GM21423 (cell line): Measurements from ENCODE around the gene NXPH4.
A peak's percentile ranks its signal among the peaks of the same experiment; 100 is the strongest.

Source experiments
- ATAC-seq: cut with Tn5 transposase; IDR thresholded peaks from one replicate; pipeline ENCODE4 v1.9.1; 2021; ENCODE audit warnings: mild to moderate bottlenecking, moderate library complexity; ENCODE audit not compliant: unreplicated experiment

NXPH4 gene

DNA sequence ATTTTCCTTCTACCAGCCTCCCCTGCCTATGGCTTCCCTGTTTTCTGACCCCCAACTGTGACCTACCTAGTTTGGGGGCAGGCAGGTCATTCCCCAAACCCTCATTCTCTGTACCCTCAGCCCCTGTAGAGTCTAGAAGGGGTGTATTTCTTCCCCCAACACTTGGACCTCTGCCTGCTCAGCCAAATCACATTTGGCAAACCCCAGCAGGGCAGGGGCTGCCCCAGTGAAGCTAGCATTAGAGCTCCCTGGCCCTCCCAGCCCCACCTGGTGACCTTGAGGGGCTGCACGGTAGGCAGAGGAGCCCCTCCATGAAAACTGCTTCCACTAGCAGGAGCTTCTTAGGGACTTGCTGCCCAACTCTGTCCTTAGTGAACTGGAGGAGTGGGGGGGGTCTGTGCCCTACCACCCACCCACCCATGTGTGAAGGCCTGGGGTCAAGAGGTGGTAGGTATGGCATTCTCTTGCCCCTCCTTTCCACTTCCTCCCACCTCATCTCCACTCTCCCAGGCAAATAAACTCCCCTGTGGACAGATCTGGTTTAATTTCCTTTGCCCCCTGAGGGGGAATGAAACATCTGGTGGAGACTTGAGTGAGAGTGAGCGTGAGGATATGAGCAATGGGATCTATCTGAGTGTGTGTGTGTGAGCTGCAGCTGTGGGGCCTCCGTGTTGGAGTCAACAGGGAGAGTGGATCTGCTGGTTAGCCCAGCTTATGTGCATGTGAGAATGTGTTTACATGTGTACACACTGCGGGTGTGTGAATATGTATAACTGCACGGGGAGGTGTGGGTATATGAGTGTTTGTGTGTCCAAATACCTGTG lies 1.6 kb downstream of the NXPH4 start:
- no peak for ATAC-seq

DNA sequence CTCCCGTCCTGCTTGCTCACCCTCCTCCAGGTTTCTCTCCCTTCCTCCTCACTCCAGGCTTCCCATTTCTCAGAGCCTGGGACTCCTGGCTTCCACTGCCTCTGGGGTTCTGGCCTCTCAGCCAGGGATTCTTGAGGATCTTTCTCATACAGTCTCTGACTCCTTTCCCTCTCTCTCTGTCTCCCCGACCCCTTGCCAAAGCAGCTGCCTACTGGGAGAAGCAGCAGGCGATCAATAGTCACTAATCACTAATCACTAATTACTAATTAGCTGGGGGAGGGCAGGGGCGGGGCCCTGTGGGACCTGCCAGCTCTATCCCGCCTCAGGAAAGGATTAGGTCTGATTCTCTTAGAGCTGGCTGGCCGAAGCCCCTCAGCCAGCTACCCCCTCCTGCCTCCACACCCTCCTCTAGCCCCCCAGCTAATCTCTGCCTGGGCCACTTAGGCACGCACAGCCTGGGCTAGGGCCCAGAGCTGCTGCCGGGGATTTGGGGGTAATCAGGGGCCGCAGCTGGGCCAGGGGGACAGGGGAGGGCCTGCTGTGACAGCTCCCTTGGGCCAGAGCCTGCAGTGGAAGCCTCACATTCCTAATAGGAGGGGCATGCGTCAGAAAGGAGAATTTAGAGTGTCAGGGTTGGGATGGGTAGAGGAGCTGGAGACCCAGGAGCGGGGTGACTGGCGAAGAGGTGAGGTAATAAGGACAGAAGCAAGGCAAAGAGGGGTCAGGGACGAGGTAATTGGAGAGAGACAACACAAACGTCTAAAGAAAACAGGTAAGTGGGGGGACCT lies 2.8 kb downstream of the NXPH4 start:
- no peak for ATAC-seq

DNA sequence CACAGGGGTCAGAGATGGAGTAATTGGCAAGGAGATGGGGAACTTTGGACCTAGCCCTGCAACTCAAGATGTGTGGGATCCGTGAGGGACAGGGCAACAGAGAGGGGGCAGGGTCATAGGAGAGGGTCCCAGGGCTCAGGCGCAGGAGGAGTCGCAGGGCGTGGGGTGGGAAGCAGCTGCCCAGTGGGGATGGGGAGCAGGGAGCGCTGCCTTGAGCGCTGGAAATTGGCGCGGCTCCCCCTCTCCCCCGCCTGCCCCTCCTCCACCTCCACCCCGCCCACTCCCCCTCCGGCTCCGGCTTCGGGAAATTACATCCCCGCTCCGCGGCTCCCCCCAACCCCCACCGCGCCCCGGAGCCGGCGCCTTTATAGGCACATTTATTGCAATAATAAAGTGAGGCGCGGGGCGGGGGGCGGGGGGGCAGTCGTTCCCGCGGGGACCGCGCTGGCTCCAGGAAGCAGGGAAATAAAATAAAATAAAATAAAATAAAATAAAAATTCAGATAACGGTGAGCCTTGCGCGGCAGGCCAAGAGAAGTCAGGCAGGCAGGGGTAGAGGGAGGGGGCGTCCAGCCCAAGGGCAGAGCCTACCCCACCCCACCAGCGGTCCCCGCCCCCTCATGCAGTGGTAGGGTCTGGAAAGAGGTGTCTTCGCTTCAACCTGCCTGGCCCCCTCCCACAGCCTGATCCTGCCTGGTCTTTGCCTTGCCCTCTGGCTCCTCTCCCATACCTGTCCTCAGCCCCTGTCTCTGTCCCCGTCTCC lies 3.6 kb downstream of the NXPH4 start:
- no peak for ATAC-seq

DNA sequence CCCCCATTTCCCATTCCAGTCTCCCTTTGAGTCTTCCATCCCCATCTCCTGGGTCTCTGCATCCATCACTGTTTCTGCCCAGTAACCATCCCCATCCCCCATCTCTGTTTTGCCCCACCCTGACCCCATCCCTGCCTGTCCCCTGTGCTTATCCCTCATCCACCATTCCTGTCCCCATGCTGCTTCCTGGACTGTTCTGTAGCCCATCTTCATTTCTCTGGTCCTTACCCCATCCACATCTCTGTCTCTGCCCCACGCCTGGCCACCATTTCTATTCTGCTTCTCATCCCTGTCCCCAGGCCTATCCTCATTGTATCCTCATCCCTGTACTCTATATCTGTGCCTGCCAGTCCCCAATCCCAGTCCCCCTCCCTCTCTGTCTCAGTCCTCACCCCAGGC lies 4.2 kb downstream of the NXPH4 start:
- ATAC-seq, result no peak

DNA sequence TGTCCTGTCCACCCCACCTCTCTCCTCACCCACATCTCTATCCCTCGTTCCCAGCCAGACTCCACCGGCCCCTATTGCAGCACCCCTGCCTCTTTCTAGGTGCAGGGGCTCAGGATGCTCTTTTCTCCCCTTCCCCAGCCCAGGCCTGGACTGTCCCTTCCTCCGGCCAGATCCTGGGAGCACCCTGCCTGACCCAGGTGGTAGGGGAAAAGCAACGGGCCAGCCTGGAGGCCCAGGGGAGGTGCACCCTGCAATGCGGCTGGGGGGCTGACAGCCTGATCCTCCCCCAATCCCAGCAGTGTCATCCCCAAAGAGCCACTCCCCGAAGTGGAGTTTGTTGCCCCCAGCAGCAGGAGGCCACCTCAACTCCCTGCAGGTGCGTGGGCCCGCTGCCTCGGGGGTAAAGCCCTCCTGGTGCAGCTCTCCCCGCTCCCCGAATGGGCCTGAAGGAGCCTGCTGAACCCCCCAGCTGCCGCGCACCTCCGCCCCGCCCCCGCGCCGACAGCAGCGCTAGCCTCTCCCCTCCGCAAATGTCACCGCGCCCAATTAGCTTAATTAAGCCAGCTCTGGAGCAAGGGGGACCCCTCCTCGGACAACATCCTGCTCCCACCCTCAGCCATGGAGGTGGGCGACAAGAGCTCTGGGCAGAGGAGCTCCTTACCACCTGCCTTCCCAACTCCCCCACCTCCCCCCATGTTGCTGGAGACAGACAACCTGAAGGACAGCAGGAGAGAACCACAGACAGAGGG lies 4.7 kb downstream of the NXPH4 start:
- no peak for ATAC-seq

DNA sequence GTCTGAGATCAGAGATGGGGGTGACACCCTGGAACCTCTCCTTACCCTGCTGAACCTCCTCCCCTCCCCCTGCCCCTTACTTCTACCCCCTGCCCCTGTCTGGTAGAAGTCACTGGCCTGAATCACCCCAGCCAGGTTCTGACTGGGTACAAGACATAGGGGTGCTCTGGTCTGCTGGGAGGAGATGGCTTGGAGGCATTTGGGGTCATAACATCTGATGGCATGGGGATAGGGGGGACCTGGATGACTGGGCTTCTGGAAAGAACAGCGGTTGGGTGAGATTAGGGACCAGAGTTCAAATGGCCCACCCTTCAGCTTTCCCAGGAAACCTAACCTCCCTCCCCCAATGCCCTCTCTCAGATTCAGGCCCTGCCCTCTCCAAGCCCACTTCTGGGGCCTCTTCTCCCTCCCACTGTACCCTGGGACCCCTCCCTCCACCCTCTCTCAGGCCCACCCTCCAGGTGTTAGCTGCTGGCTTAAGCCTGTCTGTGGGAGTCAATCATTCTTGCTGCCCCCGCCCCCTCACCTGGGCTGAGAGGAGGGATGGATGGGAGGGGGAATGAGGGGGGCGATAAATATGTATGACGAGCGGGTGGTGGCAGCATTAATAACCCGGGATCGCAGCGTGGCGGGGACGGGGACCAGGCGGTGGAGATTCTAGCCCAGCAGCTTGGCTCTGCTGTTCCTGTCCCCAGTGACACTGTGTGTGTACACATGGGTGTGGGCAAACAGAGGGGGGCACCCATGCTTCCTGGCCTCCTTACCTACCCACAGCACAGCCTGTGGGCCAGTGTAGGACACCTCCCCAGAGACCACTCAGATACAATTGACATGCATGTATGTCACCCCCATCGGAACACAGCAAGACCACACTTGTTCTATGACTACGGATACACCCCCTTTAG lies 5.9 kb downstream of the NXPH4 start:
- no peak for ATAC-seq

DNA sequence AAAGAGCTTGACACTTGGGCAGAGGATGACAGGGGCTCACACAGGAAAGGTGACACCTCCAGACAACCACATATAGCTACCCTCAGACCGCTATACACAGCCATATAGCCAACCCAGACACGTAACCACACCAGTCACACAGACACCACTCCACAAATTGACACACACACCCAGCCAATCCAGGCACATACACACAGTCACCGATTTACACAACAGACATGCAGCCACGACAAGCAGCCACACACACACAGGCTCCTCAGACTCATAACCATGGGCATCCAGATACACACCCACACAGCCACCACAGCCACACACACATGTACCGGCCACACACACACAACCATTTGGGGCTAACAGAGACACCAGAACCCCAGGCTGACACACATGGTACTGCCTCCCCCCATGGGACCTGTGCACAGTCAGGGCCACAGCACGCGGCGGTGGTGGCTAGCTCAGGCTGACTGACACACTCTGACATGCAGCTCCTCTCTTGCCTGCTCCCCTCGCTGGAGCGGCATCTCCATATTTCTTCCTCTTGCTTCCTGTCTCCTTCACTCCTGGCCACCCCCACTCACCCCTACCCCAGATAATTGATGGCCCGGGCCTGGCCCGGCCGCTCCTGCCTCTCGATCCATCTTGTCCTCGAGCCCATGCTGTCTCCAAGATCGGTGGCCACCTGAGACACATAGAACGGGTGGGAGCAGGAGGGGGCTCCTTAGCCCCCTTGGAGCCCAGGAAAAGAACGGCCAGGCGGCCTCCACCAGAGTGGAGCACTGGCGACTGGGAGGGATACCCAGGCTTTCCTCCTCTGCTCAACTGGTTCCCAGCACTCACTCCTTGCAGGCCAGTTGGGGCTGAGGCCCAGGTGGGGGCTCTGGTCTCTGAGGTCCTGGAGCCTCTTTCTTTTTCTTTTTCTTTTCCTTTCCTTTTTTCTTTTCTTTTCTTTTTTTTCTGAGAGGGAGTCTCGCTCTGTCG lies 6.9 kb downstream of the NXPH4 start:
- no peak for ATAC-seq

DNA sequence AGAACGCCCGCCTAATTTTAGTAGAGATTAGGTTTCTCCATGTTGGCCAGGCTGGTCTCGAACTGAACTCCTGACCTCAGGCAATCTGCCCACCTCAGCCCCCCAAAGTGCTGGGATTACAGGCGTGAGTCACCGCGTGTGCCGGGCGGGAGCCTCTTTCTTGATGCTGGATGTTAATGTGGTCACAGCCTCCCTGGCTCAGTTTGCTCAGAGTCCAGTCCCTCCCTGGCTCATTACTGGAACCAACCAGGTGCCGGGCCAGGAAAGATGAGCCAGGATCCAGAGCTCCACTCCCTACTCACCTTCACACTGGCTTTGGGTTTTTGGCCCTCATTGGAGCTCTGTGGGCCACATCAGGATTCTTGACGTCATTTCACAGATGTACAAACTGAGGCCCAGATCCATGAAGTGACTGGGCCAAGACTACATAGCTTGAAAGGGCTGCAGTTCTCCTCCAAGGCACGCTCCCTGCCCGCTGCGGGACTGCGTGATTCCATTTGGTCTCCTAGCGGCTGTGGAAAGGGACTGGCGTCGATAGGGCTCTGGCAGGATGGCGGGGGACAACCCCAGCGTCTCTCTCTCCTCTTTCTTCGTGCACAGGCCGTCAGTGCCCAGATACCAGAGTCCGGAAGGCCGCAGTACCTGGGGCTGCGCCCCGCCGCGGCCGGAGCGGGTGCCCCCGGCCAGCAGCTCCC lies 7.8 kb downstream of the NXPH4 start:
- ATAC-seq, result no peak

DNA sequence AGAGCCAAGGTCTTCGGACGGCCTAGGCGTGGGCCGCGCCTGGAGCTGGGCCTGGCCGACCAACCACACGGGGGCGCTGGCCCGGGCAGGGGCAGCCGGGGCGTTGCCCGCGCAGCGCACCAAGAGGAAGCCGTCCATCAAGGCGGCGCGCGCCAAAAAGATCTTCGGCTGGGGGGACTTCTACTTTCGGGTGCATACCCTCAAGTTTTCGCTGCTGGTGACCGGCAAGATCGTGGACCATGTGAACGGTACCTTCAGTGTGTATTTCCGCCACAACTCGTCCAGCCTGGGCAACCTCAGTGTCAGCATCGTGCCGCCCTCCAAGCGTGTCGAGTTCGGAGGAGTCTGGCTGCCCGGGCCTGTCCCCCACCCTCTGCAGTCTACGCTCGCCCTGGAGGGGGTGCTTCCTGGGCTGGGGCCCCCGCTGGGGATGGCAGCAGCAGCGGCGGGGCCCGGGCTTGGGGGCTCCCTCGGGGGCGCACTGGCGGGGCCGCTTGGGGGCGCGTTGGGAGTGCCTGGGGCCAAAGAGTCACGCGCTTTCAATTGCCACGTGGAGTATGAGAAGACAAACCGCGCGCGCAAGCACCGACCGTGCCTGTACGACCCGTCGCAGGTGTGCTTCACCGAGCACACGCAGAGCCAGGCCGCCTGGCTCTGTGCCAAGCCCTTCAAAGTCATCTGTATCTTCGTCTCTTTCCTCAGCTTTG lies 8.5 kb downstream of the NXPH4 start:
- ATAC-seq, result no peak

DNA sequence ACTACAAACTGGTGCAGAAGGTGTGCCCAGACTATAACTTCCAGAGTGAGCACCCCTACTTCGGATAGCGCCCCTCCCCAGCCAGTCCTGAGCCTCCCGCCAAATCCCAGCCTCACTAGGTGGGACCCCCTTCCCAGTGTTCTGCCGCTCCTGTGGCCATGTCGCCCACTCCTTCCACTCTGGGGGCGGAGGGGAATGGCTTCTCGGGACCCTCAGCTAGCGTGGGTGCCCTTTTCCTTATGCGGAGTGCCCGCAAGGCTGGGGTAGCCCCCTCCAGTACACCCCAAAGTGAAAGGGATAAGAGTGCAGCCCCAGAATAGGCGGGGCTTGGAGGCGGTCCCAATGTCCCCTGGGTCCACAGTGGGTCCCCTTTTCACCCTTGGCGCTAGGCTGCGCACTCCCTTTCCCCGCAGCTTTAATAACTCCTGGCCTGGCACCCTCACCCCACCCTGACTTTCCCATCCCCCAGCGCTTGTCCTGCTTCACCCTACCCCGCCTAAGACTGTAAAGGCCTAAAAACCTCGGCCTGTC lies 9.2 kb downstream of the NXPH4 start:
- no peak for ATAC-seq

DNA sequence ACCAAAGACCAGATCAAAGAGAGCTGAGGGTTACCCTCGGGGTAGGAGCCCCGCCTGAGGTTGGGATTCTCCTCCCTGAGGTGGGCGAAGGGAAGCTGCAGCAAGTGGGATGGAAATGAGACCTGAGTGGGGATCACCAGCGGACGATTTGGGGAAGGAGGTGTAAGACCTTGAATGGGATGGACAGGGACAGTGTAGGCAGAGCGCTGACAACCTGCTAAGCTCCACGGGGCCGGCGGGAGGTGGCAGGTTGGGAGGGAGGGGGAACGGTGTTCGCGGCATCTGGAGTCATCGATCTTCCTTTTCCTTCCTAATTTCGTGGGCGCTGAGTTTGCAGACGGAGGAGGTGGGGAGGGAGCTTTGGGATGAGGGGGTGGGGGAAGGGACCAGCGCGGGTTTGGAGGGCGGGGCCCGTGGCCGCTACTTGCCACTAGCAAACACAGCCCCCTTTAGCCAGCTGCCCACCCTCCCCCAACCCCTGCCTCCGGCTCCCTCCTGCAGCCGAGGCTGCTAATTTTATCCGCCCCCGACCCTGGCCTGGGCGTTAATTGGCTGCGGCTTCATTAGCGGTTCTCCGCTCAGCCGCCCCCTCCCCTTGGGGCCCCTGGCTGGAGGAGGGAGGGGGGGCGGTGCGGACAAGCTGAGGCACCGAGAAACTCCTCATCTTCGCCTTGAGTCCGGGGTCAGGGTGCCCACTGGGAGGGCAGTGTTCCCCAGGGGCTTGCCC lies 10.2 kb downstream of the NXPH4 start:
- no peak for ATAC-seq

DNA sequence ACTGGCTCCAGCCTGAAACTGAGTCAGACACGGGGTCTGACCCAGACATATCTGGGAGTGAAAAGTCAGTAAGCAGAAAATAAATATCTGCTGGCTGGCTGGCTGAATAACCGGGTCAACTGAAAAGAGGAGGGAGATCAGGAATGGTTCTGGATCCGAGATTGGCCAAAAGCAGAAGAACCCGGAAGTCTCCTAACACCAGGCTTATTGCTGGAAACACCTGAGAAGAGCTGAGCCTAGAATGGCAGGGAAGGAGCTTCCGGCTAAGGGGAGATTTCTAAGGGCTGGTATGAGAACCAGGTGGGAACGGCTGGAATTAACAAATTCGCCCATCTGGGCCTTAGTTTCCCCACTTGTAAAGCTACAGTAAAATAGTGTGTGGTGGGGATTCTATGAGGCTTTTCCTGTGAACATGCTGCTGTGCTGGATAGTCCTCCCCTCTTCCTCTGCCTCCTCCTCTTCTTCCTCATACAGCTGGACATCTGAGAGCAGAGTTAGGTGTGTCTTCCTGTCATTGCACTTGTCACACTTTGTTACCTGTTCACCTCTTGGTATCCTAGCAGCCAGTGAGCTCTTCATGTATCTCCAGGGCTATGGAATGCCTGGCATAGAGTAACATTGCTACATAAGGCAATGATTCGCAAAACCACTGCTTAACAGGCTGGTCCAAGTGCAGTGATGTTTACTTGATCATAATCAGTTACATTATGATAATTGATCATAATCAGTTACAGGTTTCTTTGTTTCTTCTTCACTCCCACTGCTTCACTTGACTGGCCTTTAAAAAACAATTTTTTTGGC lies 10.9 kb downstream of the NXPH4 start:
- no peak for ATAC-seq

DNA sequence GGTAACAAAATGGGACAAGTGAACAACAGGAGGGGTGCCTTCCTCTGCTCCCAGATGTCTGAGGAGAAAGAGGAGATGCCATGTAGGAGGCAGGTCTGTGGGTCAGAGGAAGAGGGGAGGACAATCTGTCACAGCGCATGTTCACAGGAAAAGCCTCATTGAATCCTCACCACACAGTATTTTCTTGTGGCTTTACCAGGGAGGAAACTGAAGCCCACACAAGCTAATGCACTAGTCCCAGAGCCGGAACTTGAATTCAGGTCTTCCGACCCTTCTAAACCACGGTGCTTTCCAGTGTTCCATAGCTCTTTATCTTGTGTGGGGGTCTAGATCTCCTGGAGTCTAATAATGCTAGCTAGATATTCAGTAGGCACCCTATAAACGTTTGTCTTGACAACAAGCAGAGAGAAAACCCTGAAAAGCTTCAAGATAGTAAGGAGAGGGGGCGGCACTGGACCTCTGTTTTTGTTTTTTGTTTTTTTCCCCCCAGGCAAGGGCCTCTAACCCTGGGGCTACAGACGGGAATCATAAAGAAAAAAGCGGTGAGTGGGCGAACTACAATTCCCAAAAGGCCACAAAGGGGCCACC lies 12.5 kb downstream of the NXPH4 start:
- ATAC-seq, result peak; percentile 5

DNA sequence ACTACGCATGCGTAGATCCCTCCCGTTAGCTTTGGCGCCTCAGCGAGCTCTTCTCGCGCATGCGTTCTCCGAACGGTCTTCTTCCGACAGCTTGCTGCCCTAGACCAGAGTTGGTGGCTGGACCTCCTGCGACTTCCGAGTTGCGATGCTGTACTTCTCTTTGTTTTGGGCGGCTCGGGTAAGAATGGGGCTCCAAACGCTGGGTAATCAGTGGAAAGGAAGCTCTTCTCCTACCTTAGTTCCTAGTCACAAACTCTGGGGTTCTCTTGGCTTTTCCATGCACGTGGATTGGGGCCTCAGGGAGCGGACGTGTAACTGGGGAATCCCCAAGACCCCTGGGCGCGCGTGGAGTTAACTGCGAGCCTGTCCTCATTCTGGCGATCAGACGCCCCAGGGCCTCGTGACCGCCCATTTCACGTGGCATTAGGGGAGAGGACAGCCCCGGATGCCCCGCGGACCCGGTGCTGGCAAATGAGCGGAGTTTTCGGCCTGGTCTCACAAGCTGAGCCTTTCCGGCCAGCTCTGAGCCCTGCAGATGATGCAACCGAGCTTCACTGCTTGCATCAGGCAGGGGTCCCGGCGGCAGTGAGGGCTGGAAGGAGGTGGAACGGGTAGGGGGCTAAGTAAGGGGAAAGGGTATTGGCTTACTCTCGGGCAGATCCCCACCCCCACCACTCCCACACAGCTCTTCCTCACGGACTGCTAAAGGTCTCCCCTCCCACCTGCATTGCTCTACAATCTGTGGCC lies 13.2 kb downstream of the NXPH4 start, which contains the start of gene SHMT2:
TSS of gene SHMT2 (plus strand) at position 78 of the 747 bp plus-strand sequence. CDS start at position 146, 68 bp downstream.
- ATAC-seq, result peak; percentile 68
